Activated effector memory CD4-positive, alpha-beta T cell treated with Interleukin-2 at 50 U/mL for 16 hours (primary cell): Measurements from ENCODE around the gene ZFP36L1.

ENCODE experiments used
- DNase-seq: peaks from one replicate; pipeline ENCODE4 v3.0.0-alpha.2; 2020

The ZFP36L1 gene

DNA sequence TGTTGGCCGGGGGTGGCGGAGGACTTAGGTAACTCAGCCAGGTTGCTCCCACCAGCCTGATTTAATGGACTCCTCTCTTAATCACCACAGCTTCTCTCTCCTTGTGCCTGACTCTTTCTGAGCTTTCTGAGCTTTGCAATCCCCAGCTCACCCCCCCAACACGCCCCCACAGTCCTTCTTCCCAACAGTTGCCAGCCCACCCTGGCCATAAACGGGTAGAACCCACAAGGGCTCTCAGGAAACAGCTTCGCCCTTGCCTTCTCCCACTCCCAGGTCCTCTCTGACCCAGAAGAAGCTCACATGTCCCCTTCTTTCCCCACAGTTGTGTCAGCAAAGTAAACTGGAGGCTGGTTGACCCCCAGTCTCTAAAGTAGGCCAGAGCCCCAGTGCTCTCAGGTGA is 32.9 kb downstream of the ZFP36L1 start:
- DNase-seq = no peak

DNA sequence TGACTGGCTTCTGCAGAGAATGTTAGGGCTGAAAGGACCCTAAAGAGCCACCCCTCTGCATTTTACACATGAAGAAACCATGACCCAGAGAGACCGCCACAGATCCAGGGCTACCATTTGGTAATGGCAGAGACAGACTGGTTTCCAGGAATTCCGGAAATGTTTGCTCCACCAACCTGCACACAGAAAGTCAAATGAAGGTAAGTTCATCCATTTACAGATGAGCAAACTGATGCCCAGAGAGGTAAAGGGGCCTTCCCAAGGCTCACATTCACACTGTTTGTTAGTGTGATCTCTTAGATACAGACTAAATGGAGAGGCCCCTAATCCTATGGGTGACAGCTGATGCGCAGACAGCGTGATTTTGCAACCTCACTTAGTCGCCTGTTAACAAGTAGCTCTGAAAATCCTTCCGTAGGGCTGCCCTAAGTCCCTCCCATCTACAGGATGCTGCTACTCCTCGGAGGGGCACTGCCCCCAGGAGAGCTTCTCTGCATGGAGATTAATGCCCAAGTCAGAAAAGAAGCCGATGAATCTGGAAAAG is 33.8 kb downstream of the ZFP36L1 start:
- no peak for DNase-seq

DNA sequence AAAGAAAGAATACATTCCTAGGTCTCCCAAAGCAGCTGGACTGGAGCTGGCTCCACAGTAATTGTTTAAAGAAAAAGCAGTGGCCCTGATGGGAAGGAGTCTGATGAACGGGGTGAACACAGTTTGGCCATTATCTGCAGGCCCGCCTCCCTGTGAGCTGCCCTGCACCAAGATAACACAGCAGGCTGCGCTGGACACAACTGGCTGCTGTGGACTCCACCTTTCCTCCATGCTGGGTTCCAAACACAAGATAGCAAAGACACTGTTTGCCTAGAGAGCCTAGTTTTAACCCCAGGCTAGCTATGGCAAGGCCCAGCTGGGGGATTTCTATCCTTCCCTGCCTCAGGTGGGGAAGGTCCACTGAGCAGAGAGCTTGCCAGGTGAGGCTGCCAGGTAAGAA is 34.6 kb downstream of the ZFP36L1 start:
- DNase-seq = no peak

- no peak for DNase-seq
Observed at GRCh38 chr14:68757618-68758081, 35.2 kb downstream of the ZFP36L1 start.

DNA sequence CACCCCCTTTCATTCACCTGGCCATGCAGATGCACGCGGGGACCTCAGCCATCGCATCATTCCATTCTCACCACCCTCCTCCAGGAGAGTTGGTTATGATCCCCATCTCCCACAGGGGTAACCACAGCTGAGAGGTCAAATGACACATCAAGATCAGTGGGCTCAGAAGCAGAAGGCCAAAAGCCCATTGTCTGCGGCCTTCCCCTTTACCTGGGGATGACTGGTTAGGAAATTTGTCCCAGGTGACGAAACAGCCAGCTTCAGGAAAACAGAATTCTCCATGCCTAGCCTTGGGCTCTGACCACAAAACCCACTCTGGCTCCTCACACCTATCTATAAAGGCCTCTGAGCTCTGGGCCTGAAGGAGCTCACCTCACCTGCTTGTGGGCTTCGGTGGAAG is 36.1 kb downstream of the ZFP36L1 start:
- DNase-seq = no peak

- no peak for DNase-seq
Observed at GRCh38 chr14:68756000-68756481, 36.8 kb downstream of the ZFP36L1 start.

GRCh38 chr14:68755016-68755353 is 37.9 kb downstream of the ZFP36L1 start:
- no peak for DNase-seq

GRCh38 chr14:68753690-68754089 is 39.2 kb downstream of the ZFP36L1 start:
- no peak for DNase-seq

- no peak for DNase-seq
Observed at GRCh38 chr14:68752271-68753006, 40.4 kb downstream of the ZFP36L1 start.

GRCh38 chr14:68749487-68750475 is 43.1 kb downstream of the ZFP36L1 start:
- DNase-seq = no peak

DNA sequence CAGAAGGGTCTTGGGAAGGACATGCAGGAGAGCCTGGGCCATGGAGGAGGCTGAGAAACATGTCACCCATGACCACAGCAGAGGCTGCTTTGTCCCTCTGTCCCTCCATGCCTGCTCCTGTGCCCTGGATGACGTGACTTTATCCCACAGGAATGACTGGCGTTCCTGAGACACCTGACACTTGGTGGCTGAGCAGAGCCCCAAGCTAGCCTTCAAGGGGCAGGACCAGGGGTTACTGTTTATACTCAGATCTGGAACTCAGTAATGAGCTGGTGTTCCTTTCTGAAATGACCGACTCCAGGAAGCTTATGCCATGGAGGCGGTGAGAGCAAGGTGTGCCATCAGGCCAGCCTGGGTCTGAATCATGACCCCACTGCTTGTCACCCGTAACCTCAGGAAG is 44.2 kb downstream of the ZFP36L1 start:
- DNase-seq = no peak

DNA sequence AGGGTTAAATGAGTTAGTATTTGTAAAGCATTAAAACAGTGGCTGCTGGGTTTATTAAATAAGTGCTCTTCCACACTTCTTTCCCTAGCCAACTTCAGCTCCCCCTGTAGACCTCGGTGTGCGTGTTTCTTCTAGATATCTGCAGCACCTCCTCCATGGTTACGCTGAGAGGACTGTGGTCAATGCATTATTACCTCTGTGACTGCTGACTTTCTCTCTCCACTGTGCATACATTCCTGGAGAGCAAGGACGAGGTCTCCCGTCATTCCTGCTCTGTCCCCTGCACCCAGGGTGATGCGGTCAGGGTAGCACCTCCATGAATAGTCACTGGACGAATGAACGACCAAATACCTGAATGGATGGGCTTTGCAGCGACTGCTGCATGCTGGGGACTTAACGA is 44.6 kb downstream of the ZFP36L1 start:
- DNase-seq = no peak

DNA sequence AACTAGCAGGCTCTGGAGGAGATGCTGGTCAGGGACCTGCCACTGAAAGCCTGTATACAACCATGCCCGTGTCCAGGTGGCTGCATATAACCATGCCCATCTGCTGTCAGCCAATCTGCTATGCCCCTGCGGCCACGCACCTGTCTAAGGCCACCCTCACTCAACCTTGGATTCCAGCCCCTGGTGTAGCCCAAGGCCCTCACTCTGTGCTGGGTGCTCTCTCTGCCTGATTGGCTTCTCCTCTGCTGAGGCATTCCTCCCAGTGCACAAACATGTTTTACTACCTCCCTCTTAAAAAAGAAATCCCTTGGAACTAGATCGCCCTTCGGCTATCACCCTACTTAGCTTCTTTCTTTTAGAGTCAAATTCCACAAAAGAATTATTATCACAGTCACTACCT is 45.5 kb downstream of the ZFP36L1 start:
- DNase-seq = no peak

- no peak for DNase-seq
Observed at GRCh38 chr14:68744613-68745012, 48.3 kb downstream of the ZFP36L1 start.

- DNase-seq = no peak
Observed at GRCh38 chr14:68741839-68742470, 50.9 kb downstream of the ZFP36L1 start.

GRCh38 chr14:68741477-68741791 is 51.4 kb downstream of the ZFP36L1 start:
- DNase-seq = no peak

DNA sequence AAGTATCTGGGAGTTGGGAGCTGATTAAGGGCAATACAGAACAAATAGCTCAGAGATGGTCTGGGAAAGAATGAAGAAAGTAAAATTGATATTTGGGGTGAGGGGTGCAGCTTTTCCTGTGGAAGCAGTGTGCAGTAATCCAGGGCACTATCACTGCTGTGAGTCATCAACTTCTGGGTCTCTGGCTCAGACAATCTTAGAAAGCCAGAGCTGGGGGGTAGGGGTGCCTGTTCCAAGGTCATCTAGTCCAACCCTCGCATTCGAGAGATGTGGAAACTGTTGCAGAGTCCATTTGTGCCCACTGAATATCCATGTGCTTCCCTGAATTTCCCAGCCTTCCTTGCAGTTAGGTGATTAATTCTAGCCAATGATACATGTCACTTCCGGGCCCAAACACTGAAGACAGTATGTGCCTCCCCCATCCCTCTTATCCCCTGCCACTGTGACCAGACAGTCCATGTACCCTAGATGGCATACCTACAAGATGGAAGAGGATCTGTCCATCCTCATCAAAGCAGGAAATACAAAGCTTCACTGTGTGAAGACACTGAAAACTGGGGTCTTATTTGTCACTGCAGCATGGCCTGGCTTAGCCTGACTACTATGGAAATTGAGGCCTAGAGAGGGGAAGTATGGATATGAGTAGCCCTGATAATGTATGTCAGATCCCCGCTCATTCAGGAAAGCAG is 51.9 kb downstream of the ZFP36L1 start:
- no peak for DNase-seq

GRCh38 chr14:68739701-68740100 is 53.2 kb downstream of the ZFP36L1 start:
- no peak for DNase-seq

- DNase-seq = no peak
Observed at GRCh38 chr14:68738559-68738958, 54.3 kb downstream of the ZFP36L1 start.
